H7 (cell line): Measurements from ENCODE around the gene ZNF528. TPM values are rescaled to one million over a fixed set of nuclear protein-coding genes. Genes with fewer than 3 reads are reported as not detected.

Source experiments
- DNase-seq: peaks from one replicate; pipeline ENCODE4 v3.0.0; 2012
- H3K27me3 ChIP-seq: 2 replicates; pipeline ENCODE4 v1.6.0; 2011; ENCODE audit warnings: mild to moderate bottlenecking, low read length; ENCODE audit not compliant: control insufficient read depth, insufficient read depth
- H3K36me3 ChIP-seq: replicated peaks from 2 replicates; pipeline ENCODE4 v1.5.1; 2011; ENCODE audit warnings: low read length; ENCODE audit not compliant: control insufficient read depth, insufficient read depth
- H3K4me3 ChIP-seq: 2 replicates; pipeline ENCODE4 v1.5.1; 2011; ENCODE audit warnings: low read depth, mild to moderate bottlenecking, control low read depth, low read length, moderate library complexity; ENCODE audit not compliant: insufficient read depth
- total RNA-seq: library from RNA; depleted of rRNA; stranded (reverse); fragments of >200 nt; shearing (Covaris generic); gene quantifications from 2 replicates; pipeline ENCODE4 v1.2.3, GENCODE V29; 2014; rRNA removed

Gene ZNF528
- total RNA-seq: 0.28 and 0.30 TPM in 2 replicates

GRCh38 chr19:52397310-52398080 lies at the start of gene ZNF528:
TSS of gene ZNF528 (plus strand) at chr19:52397849. CDS start at chr19:52402014, 4,165 bp downstream.
- H3K4me3 ChIP-seq: peak within 1 kb of the TSS; percentile 2; the same call in 1 of the 2 replicates
- peak; percentile 14 for DNase-seq
- no peaks in the 10 kb centered on the region for H3K36me3 ChIP-seq
- H3K27me3 ChIP-seq: no peaks in the 10 kb centered on the region

GRCh38 chr19:52351512-52351911 lies 46.1 kb upstream of the ZNF528 start:
- Histone ChIP-seq H3K36me3 (peaks cover 4% of the 10 kb centered on the region), H3K4me3 (no peak overlapping the region), H3K27me3 (no peaks in the 10 kb centered on the region)
- peak; percentile 58 for DNase-seq

DNA sequence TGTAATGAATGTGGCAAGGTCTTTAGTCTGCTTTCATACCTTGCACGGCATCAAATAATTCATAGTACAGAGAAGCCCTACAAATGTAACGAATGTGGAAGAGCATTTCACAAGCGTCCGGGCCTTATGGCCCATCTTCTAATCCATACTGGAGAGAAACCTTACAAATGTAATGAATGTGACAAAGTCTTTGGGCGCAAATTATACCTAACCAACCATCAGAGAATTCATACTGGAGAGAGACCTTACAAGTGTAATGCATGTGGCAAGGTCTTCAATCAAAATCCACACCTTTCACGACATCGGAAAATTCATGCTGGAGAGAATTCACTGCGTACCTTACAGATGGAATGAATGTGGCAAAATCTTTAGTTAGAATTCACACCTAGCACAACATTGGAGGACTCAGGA lies 31.2 kb upstream of the ZNF528 start:
- DNase-seq: no peak
- Histone ChIP-seq H3K4me3 (no peak overlapping the region), H3K36me3 (peaks cover 3% of the 10 kb centered on the region), H3K27me3 (no peaks in the 10 kb centered on the region)

- DNase-seq: no peak
- H3K27me3 ChIP-seq: no peaks in the 10 kb centered on the region
Observed at GRCh38 chr19:52369559-52370340, 27.9 kb upstream of the ZNF528 start, which contains the start of gene ZNF880. TSS of gene ZNF880 (plus strand) at chr19:52369923. CDS start at chr19:52369966, 43 bp downstream.

GRCh38 chr19:52370341-52370710 lies 27.3 kb upstream of the ZNF528 start:
- Histone ChIP-seq H3K36me3 (peaks cover 3% of the 10 kb centered on the region), H3K4me3 (no peak overlapping the region), H3K27me3 (no peaks in the 10 kb centered on the region)
- no peak for DNase-seq

More at GRCh38 chr19:52369559-52370340, 27.9 kb upstream of the ZNF528 start, which contains the start of gene ZNF880:
- Histone ChIP-seq H3K4me3 (peak within 1 kb of the TSS; percentile 10; the same call in 1 of the 2 replicates), H3K36me3 (peaks cover 3% of the 10 kb centered on the region)

- no peak overlapping the region for H3K4me3 ChIP-seq
- no peaks in the 10 kb centered on the region for H3K27me3 ChIP-seq
- DNase-seq: no peak
- no peaks in the 10 kb centered on the region for H3K36me3 ChIP-seq
Observed at GRCh38 chr19:52391135-52391534, 6.5 kb upstream of the ZNF528 start.

GRCh38 chr19:52398081-52398441 lies 412 bp downstream of the ZNF528 start:
- Histone ChIP-seq H3K4me3 (peak overlapping the region; percentile 2; the same call in 1 of the 2 replicates), H3K36me3 (no peaks in the 10 kb centered on the region), H3K27me3 (no peaks in the 10 kb centered on the region)
- DNase-seq: no peak

DNA sequence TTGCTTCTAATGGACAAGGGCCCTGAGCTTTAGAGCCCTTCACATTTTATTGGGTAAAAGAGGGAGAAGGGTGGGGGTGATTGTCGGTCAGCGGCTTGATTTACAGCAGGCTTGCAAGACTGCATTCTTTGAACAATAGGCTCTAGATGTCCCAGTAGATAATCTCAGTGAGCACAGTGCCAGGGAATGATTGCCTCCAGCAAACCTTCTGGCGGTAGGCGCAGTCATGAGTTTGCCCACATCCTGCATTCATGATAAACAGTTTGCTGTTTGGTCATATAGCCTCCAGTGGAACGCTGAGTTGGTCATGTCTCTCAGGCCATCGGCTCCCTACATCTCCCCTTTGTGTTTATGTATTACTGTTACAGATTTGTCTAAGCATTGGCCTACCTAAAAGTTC lies 12.6 kb downstream of the ZNF528 start:
- no peaks in the 10 kb centered on the region for H3K27me3 ChIP-seq
- no peak for DNase-seq
- no peaks in the 10 kb centered on the region for H3K36me3 ChIP-seq
- no peak overlapping the region for H3K4me3 ChIP-seq

DNA sequence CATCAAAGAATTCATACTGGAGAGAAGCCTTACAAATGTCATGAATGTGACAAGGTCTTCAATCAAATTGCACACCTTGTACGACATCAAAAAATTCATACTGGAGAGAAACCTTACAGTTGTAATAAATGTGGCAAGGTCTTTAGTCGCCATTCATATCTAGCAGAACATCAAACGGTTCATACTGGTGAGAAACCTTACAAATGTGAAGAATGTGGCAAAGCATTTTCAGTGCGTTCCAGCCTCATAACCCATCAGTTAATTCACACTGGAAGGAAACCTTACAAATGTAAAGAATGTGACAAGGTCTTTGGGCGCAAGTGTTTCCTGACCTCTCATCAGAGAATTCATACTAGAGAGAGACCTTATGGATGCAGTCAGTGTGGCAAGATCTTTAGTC lies 18.1 kb downstream of the ZNF528 start:
- DNase-seq: no peak
- H3K4me3 ChIP-seq: no peak overlapping the region
- no peaks in the 10 kb centered on the region for H3K36me3 ChIP-seq
- no peaks in the 10 kb centered on the region for H3K27me3 ChIP-seq

- Histone ChIP-seq H3K4me3 (no peak within 1 kb of the TSS), H3K27me3 (no peaks in the 10 kb centered on the region), H3K36me3 (no peaks in the 10 kb centered on the region)
- no peak for DNase-seq
Observed at GRCh38 chr19:52428937-52429336, 31.3 kb downstream of the ZNF528 start, which contains the start of gene ZNF534. TSS of gene ZNF534 (plus strand) at chr19:52429148. CDS start at chr19:52431475, 2,327 bp downstream.

- Histone ChIP-seq H3K27me3 (no peaks in the 10 kb centered on the region), H3K36me3 (no peaks in the 10 kb centered on the region), H3K4me3 (no peak overlapping the region)
- DNase-seq: no peak
Observed at GRCh38 chr19:52442179-52442578, 44.5 kb downstream of the ZNF528 start.

DNA sequence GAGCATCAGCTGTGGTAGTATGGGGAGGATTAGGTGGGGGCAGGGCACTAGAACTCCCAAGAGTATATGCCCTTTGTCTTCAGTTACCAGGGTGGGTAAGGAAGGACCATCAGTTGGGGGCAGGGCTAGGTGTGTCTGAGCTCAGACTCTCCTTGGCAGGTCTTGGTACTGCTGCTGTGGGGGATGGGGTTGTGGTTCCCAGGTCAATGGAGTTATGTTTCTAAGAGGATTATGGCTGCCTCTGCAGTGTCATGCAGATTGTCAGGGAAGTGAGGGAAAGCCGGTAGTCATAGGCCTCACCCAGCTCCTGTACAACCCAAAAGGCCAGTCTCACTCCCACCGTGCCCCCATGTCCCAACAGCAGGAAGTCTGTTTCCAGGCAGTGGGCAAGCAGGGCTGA lies 46.9 kb downstream of the ZNF528 start:
- Histone ChIP-seq H3K27me3 (no peaks in the 10 kb centered on the region), H3K4me3 (no peak overlapping the region), H3K36me3 (no peaks in the 10 kb centered on the region)
- DNase-seq: no peak

DNA sequence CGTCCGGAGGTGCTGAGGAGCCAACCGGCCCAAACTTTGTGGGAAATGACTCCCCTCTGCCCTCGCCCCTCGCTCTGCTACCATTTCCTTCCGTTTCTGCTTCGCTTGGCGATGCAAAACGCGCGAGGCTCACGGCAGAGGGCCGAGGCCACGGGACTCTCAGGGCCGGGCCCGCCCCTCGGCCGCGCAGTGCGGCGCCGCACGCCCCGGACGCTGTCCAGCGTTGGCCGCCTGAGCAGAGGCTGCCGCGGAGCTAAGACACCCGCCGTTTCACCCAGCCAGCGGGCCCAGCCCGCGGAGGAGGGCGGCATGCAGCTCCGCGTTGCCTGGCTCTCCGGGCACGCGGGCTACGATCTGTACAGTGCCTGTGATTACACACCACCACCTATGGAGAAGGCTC lies 53.6 kb downstream of the ZNF528 start:
- no peak overlapping the region for H3K4me3 ChIP-seq
- H3K36me3 ChIP-seq: no peaks in the 10 kb centered on the region
- H3K27me3 ChIP-seq: no peaks in the 10 kb centered on the region
- DNase-seq: peak; percentile 22

DNA sequence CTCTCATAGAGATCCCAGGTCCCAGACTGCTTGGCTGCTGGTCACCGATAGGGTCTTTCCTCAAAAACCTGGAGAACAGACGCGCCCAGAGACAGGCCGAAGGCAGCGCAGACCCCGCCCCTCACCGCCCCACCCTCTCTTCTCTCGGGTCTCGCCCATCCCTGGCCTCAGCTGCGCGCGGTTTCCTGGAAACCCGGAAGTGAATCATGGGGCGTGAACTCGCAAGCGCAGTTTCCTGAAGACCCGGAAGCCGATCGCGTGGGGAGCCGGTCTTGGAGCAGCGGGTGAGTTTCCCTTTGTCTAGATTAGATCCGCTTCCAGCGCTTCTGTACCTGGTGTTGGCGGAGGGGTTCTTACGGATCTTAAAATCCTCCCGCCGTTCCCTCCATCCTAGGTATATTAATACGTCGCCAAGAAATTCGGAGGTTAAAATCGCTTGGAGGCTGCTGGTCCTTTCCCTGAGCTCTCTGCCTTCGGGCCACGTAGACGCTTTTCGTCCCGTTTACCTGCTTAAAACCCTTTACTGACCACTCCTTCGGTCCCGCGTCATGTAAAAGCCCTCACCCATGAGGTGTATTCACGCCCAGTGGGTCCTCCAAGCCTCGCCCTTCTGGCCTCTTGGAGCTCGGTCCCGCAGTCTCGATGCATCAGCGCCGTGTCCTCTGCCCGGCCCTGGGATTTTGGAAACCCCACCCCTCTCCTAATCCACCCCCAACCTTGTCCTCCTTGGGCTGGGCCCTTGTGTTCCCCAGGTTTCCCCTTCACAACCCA lies 55.9 kb downstream of the ZNF528 start, which contains the start of gene ZNF578:
Gene ZNF578, plus strand, starts transcription at position 230 of the 771 bp plus-strand sequence. CDS start 48,293 bp downstream, outside the sequence.
- no peaks in the 10 kb centered on the region for H3K36me3 ChIP-seq
- no peak within 1 kb of the TSS for H3K4me3 ChIP-seq
- DNase-seq: peak; percentile 17
- no peaks in the 10 kb centered on the region for H3K27me3 ChIP-seq
